H1 (cell line): ENCODE measurements around the gene JADE1. TPM values are rescaled to one million over a fixed set of nuclear protein-coding genes. Genes with fewer than 3 reads are reported as not detected.
A peak's percentile ranks its signal among the peaks of the same experiment; 100 is the strongest.

Experiments used
- CTCF ChIA-PET: fragments of 300-600 bp; sonication (Branson Sonifier 250); formaldehyde crosslinking; loops from one replicate; lab custom pipeline; 2021; ENCODE audit not compliant: partially characterized antibody; lab: Charles Lee
- POLR2A ChIA-PET: fragments of 300-600 bp; sonication (Branson Sonifier 250); formaldehyde crosslinking; loops from one replicate; lab custom pipeline; 2021; ENCODE audit warnings: inconsistent platforms; ENCODE audit not compliant: partially characterized antibody; lab: Charles Lee
- DNase-seq, 2 experiments: peaks; one replicate each; pipeline versions ENCODE4 v3.0.0 to v3.0.0-alpha.2; 2010 to 2022; ENCODE audit warnings: low spot score in 2 of 2, low read depth in 1 of 2, mixed read lengths in 1 of 2
- FAIRE-seq: peaks from 2 replicates; lab custom pipeline; 2011; peaks lifted over from hg19 to GRCh38; lab: Jason Lieb, UNC
- H2AFZ ChIP-seq: 2 replicates; pipeline ENCODE4 v1.8.1; 2012; ENCODE audit warnings: low read length, inconsistent platforms
- H2AK5ac ChIP-seq: 2 replicates; pipeline ENCODE4 v1.6.1; 2013; ENCODE audit warnings: low read depth, low read length
- H2BK120ac ChIP-seq: replicated peaks from 2 replicates; pipeline ENCODE3; 2013; ENCODE audit warnings: low read depth, low read length, inconsistent platforms
- H2BK12ac ChIP-seq: 2 replicates; pipeline ENCODE4 v1.6.1; 2013; ENCODE audit warnings: low read depth, low read length
- H2BK15ac ChIP-seq: 2 replicates; pipeline ENCODE4 v1.6.1; 2013; ENCODE audit warnings: low read length
- H2BK20ac ChIP-seq: 2 replicates; pipeline ENCODE4 v1.6.1; 2013; ENCODE audit warnings: low read length
- H2BK5ac ChIP-seq: 2 replicates; pipeline ENCODE4 v1.6.1; 2013; ENCODE audit warnings: low read depth, low read length
- H3K14ac ChIP-seq: 2 replicates; pipeline ENCODE4 v1.6.1; 2013; ENCODE audit warnings: inconsistent platforms; ENCODE audit not compliant: insufficient read length
- H3K18ac ChIP-seq: 2 replicates; pipeline ENCODE4 v1.6.1; 2013; ENCODE audit warnings: low read length; ENCODE audit errors: extremely low read depth
- H3K23ac ChIP-seq: 2 replicates; pipeline ENCODE4 v1.6.1; 2013; ENCODE audit warnings: inconsistent platforms; ENCODE audit not compliant: insufficient read length
- H3K23me2 ChIP-seq: 2 replicates; pipeline ENCODE4 v1.6.1; 2013; ENCODE audit warnings: low read depth, low read length
- H3K27ac ChIP-seq: 2 replicates; pipeline ENCODE4 v1.6.1; 2011; ENCODE audit warnings: low read depth, low read length, inconsistent platforms
- H3K27me3 ChIP-seq, 4 experiments: replicated peaks in 1 of 4; 1 replicate in 1 of 4; 2 replicates in 3 of 4; pipeline versions ENCODE4 v1.6.1 to v1.8.1; 2011 to 2013; ENCODE audit warnings: low read length in 3 of 4, mild to moderate bottlenecking in 3 of 4, inconsistent platforms in 2 of 4, mixed read lengths in 2 of 4, moderate library complexity in 1 of 4; ENCODE audit not compliant: control insufficient read depth in 3 of 4, insufficient read depth in 3 of 4; ENCODE audit errors: extremely low read depth in 1 of 4
- H3K36me3 ChIP-seq, 4 experiments: 2 replicates each; pipeline versions ENCODE4 v1.6.1 to v1.8.1; 2011 to 2013; ENCODE audit warnings: mild to moderate bottlenecking in 4 of 4, low read length in 3 of 4, moderate library complexity in 2 of 4, control low read depth in 1 of 4, inconsistent platforms in 1 of 4; ENCODE audit not compliant: insufficient read depth in 4 of 4, control insufficient read depth in 2 of 4
- H3K4ac ChIP-seq: replicated peaks from 2 replicates; pipeline ENCODE3; 2013; ENCODE audit warnings: low read length, low read depth, mixed read lengths, inconsistent platforms; ENCODE audit not compliant: insufficient read length
- H3K4me1 ChIP-seq, 4 experiments: replicated peaks in 1 of 4; 1 replicate in 1 of 4; 2 replicates in 3 of 4; pipeline versions ENCODE4 v1.6.1 to v1.8.1; 2011 to 2013; ENCODE audit warnings: low read length in 3 of 4, inconsistent platforms in 2 of 4, mixed read lengths in 1 of 4; ENCODE audit not compliant: insufficient read depth in 4 of 4, control insufficient read depth in 3 of 4
- H3K4me2 ChIP-seq, 2 experiments: 2 replicates each; pipeline versions ENCODE4 v1.6.1 to v1.8.1; 2011 to 2013; ENCODE audit warnings: low read depth in 2 of 2, low read length in 2 of 2, control low read depth in 1 of 2, inconsistent platforms in 1 of 2, mild to moderate bottlenecking in 1 of 2; ENCODE audit not compliant: insufficient read depth in 1 of 2
- H3K4me3 ChIP-seq, 4 experiments: fragments of 200-600, 300-600 bp in 1 of 4; sonication (generic), shearing (Covaris generic), sonication (Bioruptor Twin) in 1 of 4; 2 replicates each; pipeline versions ENCODE4 v1.5.1 to v1.8.1; 2011 to 2016; ENCODE audit warnings: low read length in 4 of 4, low read depth in 3 of 4, control low read depth in 2 of 4, inconsistent platforms in 2 of 4, mild to moderate bottlenecking in 2 of 4, mixed read lengths in 1 of 4, moderate library complexity in 1 of 4; ENCODE audit not compliant: insufficient read depth in 2 of 4; ENCODE audit errors: extremely low read depth in 1 of 4
- H3K56ac ChIP-seq: replicated peaks from 2 replicates; pipeline ENCODE3; 2013; ENCODE audit warnings: low read depth, mild to moderate bottlenecking, mixed read lengths, low read length, inconsistent platforms; ENCODE audit not compliant: insufficient read length
- H3K79me1 ChIP-seq: 2 replicates; pipeline ENCODE4 v1.6.1; 2013; ENCODE audit warnings: low read depth, low read length, control low read depth
- H3K79me2 ChIP-seq, 2 experiments: 2 replicates each; pipeline versions ENCODE4 v1.6.1 to v1.8.1; 2012 to 2013; ENCODE audit warnings: low read length in 2 of 2, mild to moderate bottlenecking in 2 of 2, inconsistent platforms in 1 of 2; ENCODE audit not compliant: insufficient read depth in 2 of 2, control insufficient read depth in 1 of 2
- H3K9ac ChIP-seq, 4 experiments: replicated peaks in 1 of 4; 1 replicate in 1 of 4; 2 replicates in 3 of 4; pipeline versions ENCODE4 v1.6.1 to v1.8.1; 2011 to 2013; ENCODE audit warnings: low read depth in 3 of 4, low read length in 3 of 4, control low read depth in 2 of 4, mild to moderate bottlenecking in 2 of 4, moderate library complexity in 2 of 4, inconsistent platforms in 1 of 4; ENCODE audit errors: extremely low read depth in 1 of 4
- H3K9me3 ChIP-seq, 2 experiments: 2 replicates each; pipeline versions ENCODE4 v1.6.1 to v1.8.1; 2012 to 2013; ENCODE audit warnings: mild to moderate bottlenecking in 2 of 2, moderate library complexity in 2 of 2, control low read depth in 1 of 2, inconsistent platforms in 1 of 2, low read depth in 1 of 2, low read length in 1 of 2, mixed read lengths in 1 of 2; ENCODE audit not compliant: insufficient read depth in 2 of 2
- H4K20me1 ChIP-seq, 2 experiments: replicated peaks in 1 of 2; 2 replicates each; pipeline versions ENCODE3 to v1.8.1; 2011 to 2013; ENCODE audit warnings: inconsistent platforms in 2 of 2, low read length in 2 of 2, mild to moderate bottlenecking in 1 of 2; ENCODE audit not compliant: insufficient read depth in 2 of 2, control insufficient read depth in 1 of 2
- H4K5ac ChIP-seq: 2 replicates; pipeline ENCODE4 v1.6.1; 2013; ENCODE audit warnings: low read length, low read depth, mixed read lengths, inconsistent platforms; ENCODE audit not compliant: insufficient read length
- H4K8ac ChIP-seq: 2 replicates; pipeline ENCODE4 v1.8.0; 2013; ENCODE audit warnings: mild to moderate bottlenecking, moderate library complexity, low read length, inconsistent platforms; ENCODE audit not compliant: insufficient read depth; ENCODE audit errors: extremely low read depth
- H4K91ac ChIP-seq: replicated peaks from 2 replicates; pipeline ENCODE3; 2013; ENCODE audit warnings: low read length, mixed read lengths, inconsistent platforms; ENCODE audit not compliant: insufficient read length
- CBX5 ChIP-seq: fragments of 300-800, 300-1000 bp; sonication (generic); IDR thresholded peaks from 2 replicates; pipeline ENCODE4 v1.7.1; 2016; ENCODE audit warnings: antibody characterized with exemption, low read length, low read depth
- POLR2A ChIP-seq, 2 experiments: IDR thresholded peaks; 1 replicate in 1 of 2; 2 replicates in 1 of 2; pipeline ENCODE4 v1.6.1; 2011; ENCODE audit warnings: low read depth in 2 of 2, low read length in 2 of 2, mild to moderate bottlenecking in 2 of 2; ENCODE audit errors: control extremely low read depth in 1 of 2
- WGBS, 2 experiments: shearing (Covaris generic) in 1 of 2; methylation state at CpG; one replicate each; pipeline versions ENCODE4 v1.1.6 to v1.1.7; 2013 to 2015; ENCODE audit warnings: low lambda C conversion rate in 2 of 2, mixed read lengths in 2 of 2, inconsistent platforms in 1 of 2, low coverage in 1 of 2, missing lambda C conversion rate in 1 of 2; ENCODE audit not compliant: insufficient replicate concordance in 2 of 2, insufficient coverage in 1 of 2, insufficient read length in 1 of 2; ENCODE audit errors: extremely low coverage in 1 of 2, missing lambda C conversion rate in 1 of 2; 5-methylcytosine and 5-hydroxymethylcytosine counted together
- polyA plus RNA-seq, 7 experiments: library from polyadenylated mRNA; depleted of rRNA in 3 of 7; stranded (reverse) in 5 of 7; unstranded in 2 of 7; fragments of >200 nt in 5 of 7; fragments of 200-250 nt in 2 of 7; gene quantifications; 1 replicate in 5 of 7; 2 replicates in 1 of 7; 4 replicates in 1 of 7; pipeline versions ENCODE4 v1.2.1 to v1.2.3, GENCODE V29; 2011 to 2013; ENCODE audit warnings: missing spikeins in 2 of 7, mixed read lengths in 2 of 7
- total RNA-seq: library from RNA; stranded (reverse); fragmentation: NEBNext Ultra II Directional; extraction: Animal tissue kit (Norgen Biotek cat#: 25700); gene quantifications from 2 replicates; pipeline ENCODE4 v1.2.1, GENCODE V29; 2021

Gene JADE1
- total and polyA plus RNA-seq, 2 of the 8 experiments (the other 6 are each of a cell fraction or from before 2014, with no cell fraction given), result 37.7 to 213 TPM

DNA sequence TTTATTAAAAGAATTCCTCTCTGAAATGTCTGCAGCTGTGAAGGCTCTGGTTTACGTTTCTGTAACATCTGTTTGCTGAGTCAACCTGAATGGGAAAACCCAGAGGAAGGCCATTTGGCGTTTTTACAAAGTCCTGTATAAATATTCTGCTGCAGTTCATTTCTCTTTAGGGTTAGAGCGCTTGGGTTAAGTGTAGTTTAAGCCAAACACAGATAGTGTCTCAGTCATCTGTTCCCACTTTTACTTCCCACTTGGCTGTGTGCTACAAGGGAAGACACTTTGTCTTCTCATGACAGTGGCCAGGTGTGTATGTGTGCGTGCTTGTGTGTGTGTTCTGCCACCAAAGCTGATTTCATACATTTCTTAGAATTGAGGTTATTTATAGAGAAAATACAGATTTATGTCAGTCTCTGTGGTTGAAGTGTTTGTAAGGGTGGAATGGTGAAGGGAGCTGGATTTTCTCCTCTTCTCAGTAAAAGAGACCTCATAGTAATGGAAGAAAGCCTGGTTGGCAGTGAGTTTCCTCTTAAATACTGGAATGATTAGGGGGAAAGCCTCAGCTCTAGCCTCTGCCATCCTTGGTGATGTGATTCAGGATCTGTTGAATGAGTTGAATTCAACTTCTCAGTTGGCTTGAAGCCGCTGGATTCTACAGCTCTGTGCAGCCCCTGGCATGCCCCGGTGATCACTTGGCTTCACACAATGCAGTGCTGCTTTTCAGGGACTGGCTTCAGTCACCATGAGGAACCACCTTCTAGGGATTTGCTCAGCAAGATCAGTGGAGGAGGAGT is 50.6 kb downstream of the JADE1 start:
- no peak overlapping the region for H3K4me2 ChIP-seq
- no peak overlapping the region for H2AK5ac ChIP-seq
- peaks cover 61 to 99% (median 90%) of the 10 kb centered on the region in 4 experiments for H3K36me3 ChIP-seq
- H2AFZ ChIP-seq, result no peak overlapping the region
- no peak for DNase-seq
- no peaks in the 10 kb centered on the region for H3K9me3 ChIP-seq
- 0 out of 2 replicates have a peak overlapping the region, but pooled peaks have one; percentile 17 for H3K27ac ChIP-seq
- FAIRE-seq, result no peak
- POLR2A ChIA-PET, result interaction anchor here (0.6 to 12.5 kb wide), 9 partner anchors 10 to 468 kb away, joined by 3 to 204 read pairs (median 4); partner anchors contain the start of gene JADE1
- H2BK20ac ChIP-seq, result no peak overlapping the region
- H2BK12ac ChIP-seq, result no peak overlapping the region
- H3K14ac ChIP-seq, result no peak overlapping the region
- H3K56ac ChIP-seq, result no peak overlapping the region
- H3K4me3 ChIP-seq, result no peak overlapping the region; a peak in 1 of 8 replicates
- no peak overlapping the region for H3K4ac ChIP-seq
- peaks cover 15% of the 10 kb centered on the region for H3K79me1 ChIP-seq
- H3K18ac ChIP-seq, result no peak overlapping the region
- H2BK120ac ChIP-seq, result no peak overlapping the region
- peaks cover 6 to 83% of the 10 kb centered on the region in 2 experiments for H3K79me2 ChIP-seq
- 92% methylated on average over 6 of the region's 6 CpGs; no CpG with 5 or more reads in 1 of the 2 experiments for WGBS, 2 experiments
- no peaks in the 10 kb centered on the region for H3K27me3 ChIP-seq
- H4K8ac ChIP-seq, result no peak overlapping the region
- no peak overlapping the region for H3K23ac ChIP-seq
- H2BK15ac ChIP-seq, result no peak overlapping the region
- no peak overlapping the region for H4K5ac ChIP-seq
- H3K4me1 ChIP-seq, result peaks cover 0 to 9% (median 5%) of the 10 kb centered on the region in 4 experiments; a peak in 6 of 7 replicates
- H4K20me1 ChIP-seq, result peaks cover 36 to 45% of the 10 kb centered on the region in 2 experiments
- no peak overlapping the region for H4K91ac ChIP-seq
- H3K23me2 ChIP-seq, result peaks cover 4% of the 10 kb centered on the region; the same call in 1 of the 2 replicates
- H3K9ac ChIP-seq, result no peak overlapping the region
- H2BK5ac ChIP-seq, result peak overlapping the region; percentile 26; the same call in 1 of the 2 replicates
- CTCF ChIA-PET, result interaction anchor here (0.5 to 1.4 kb wide), 4 partner anchors 23 to 286 kb away, joined by 3 to 7 read pairs (median 3); no protein-coding TSS in a partner anchor
- TF ChIP-seq CBX5 (no peak), POLR2A (IDR thresholded peaks at IDR 0.05; ENCODE audit: control extremely low read depth in 1 of 2, low read depth in 2 of 2, low read length in 2 of 2) (peak in 1 of 2 experiments; percentile 57; a peak in 1 of 3 replicates)
